SU-DHL-6 (cell line): ENCODE measurements around the gene NTRK3.

Source experiments
- H2AFZ ChIP-seq: fragments of 200-600 bp; sonication (generic); 2 replicates; pipeline ENCODE4 v1.6.1; 2014; ENCODE audit warnings: low read depth, mild to moderate bottlenecking, moderate library complexity, mixed read lengths, antibody characterized with exemption, low read length; ENCODE audit not compliant: severe bottlenecking
- H3F3A ChIP-seq: fragments of 200-600 bp; shearing (Covaris generic); 2 replicates; pipeline ENCODE4 v1.6.0; 2016; ENCODE audit warnings: antibody characterized with exemption, mild to moderate bottlenecking; ENCODE audit not compliant: insufficient read depth
- H3K27ac ChIP-seq: fragments of 200-600 bp; sonication (generic); 2 replicates; pipeline ENCODE4 v1.5.1; 2016; ENCODE audit warnings: low read depth, mild to moderate bottlenecking, low read length, moderate library complexity, mixed read lengths
- H3K27me3 ChIP-seq: fragments of 200-600 bp; sonication (generic), shearing (Covaris generic); 2 replicates; pipeline ENCODE4 v1.6.0; 2014; ENCODE audit warnings: mild to moderate bottlenecking, low read length
- H3K36me3 ChIP-seq: fragments of 200-600 bp; sonication (generic); 2 replicates; pipeline ENCODE4 v1.6.1; 2014; ENCODE audit warnings: mild to moderate bottlenecking, low read length, mixed read lengths
- H3K4me2 ChIP-seq: fragments of 300-600, 200-600 bp; shearing (Covaris generic), sonication (generic); 2 replicates; pipeline ENCODE4 v1.6.0; 2014; ENCODE audit warnings: low read length, low read depth, mild to moderate bottlenecking; ENCODE audit not compliant: poor library complexity, severe bottlenecking
- H3K4me3 ChIP-seq: fragments of 200-600 bp; sonication (generic); 2 replicates; pipeline ENCODE4 v1.5.1; 2014; ENCODE audit warnings: antibody characterized with exemption, low read length, mild to moderate bottlenecking, mixed read lengths; ENCODE audit not compliant: insufficient read depth, poor library complexity, severe bottlenecking
- H3K79me2 ChIP-seq: fragments of 200-600 bp; sonication (generic); 2 replicates; pipeline ENCODE4 v1.6.1; 2014; ENCODE audit warnings: mild to moderate bottlenecking, low read length, moderate library complexity; ENCODE audit not compliant: insufficient read depth
- H3K9ac ChIP-seq: fragments of 200-600 bp; sonication (generic); 2 replicates; pipeline ENCODE4 v1.7.0; 2014; ENCODE audit warnings: mild to moderate bottlenecking, low read length
- H3K9me2 ChIP-seq: fragments of 200-600 bp; sonication (generic); replicated peaks from 2 replicates; pipeline ENCODE4 v1.6.1; 2014; ENCODE audit warnings: low read length; ENCODE audit not compliant: insufficient read depth
- H3K9me3 ChIP-seq: fragments of 200-600 bp; sonication (generic); 2 replicates; pipeline ENCODE4 v1.6.1; 2014; ENCODE audit warnings: low read length, mixed read lengths; ENCODE audit not compliant: insufficient read depth
- H4K20me1 ChIP-seq: fragments of 200-600 bp; sonication (generic); 2 replicates; pipeline ENCODE4 v1.6.1; 2014; ENCODE audit warnings: low read depth, mild to moderate bottlenecking, antibody characterized with exemption, low read length, moderate library complexity, mixed read lengths
- EZH2phosphoT487 ChIP-seq: fragments of 200-600 bp; sonication (generic), shearing (Covaris generic); conservative IDR thresholded peaks from 2 replicates; pipeline ENCODE4 v1.6.1; 2018; ENCODE audit warnings: mild to moderate bottlenecking, antibody characterized with exemption, low read length, moderate library complexity, mixed read lengths
- TF ChIP-seq, protein P1 (sequence below): fragments of 200-600 bp; sonication (generic); IDR thresholded peaks from one replicate; pipeline ENCODE4 v1.5.1; 2017; ENCODE audit warnings: antibody characterized with exemption, mild to moderate bottlenecking, low read length, moderate library complexity; ENCODE audit not compliant: insufficient read depth, poor library complexity, severe bottlenecking

Gene NTRK3

DNA sequence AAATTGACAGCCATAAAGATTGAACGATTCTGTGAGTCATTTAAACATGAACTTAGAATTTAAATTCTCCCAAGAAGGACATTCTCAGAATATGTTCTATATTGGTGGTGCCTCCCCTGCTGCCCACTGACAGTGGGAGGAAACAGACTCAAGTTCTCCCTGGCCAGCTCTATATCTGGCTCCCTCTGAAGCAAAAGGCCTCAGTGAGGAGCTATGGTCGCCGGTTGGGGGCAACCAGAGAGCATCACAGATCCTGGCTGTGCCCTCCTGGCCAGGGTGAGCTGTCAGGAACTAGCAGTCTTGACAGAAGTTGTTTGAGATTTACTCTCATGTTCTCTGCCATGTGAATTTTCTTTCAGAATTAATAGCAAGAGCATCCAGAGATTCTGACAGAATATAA, 285.5 kb downstream of the NTRK3 start:
- Histone ChIP-seq H3K9ac (no peak overlapping the region), H3K27me3 (no peaks in the 10 kb centered on the region)
- TF ChIP-seq EZH2phosphoT487, result no peak
- TF ChIP-seq, protein P1, sequence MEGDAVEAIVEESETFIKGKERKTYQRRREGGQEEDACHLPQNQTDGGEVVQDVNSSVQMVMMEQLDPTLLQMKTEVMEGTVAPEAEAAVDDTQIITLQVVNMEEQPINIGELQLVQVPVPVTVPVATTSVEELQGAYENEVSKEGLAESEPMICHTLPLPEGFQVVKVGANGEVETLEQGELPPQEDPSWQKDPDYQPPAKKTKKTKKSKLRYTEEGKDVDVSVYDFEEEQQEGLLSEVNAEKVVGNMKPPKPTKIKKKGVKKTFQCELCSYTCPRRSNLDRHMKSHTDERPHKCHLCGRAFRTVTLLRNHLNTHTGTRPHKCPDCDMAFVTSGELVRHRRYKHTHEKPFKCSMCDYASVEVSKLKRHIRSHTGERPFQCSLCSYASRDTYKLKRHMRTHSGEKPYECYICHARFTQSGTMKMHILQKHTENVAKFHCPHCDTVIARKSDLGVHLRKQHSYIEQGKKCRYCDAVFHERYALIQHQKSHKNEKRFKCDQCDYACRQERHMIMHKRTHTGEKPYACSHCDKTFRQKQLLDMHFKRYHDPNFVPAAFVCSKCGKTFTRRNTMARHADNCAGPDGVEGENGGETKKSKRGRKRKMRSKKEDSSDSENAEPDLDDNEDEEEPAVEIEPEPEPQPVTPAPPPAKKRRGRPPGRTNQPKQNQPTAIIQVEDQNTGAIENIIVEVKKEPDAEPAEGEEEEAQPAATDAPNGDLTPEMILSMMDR, result no peak

GRCh38 chr15:87967951-87968350, 288.6 kb downstream of the NTRK3 start:
- no peaks in the 10 kb centered on the region for H3K27me3 ChIP-seq
- no peak overlapping the region for H3K9ac ChIP-seq
- TF ChIP-seq, protein P1, result no peak
- TF ChIP-seq EZH2phosphoT487, result no peak
- H4K20me1 ChIP-seq, result no peaks in the 10 kb centered on the region
- no peaks in the 10 kb centered on the region for H3K9me3 ChIP-seq
- no peak overlapping the region for H3K4me3 ChIP-seq
- no peak overlapping the region for H3K4me2 ChIP-seq
- H3K36me3 ChIP-seq, result no peaks in the 10 kb centered on the region
- no peaks in the 10 kb centered on the region for H3F3A ChIP-seq
- no peak overlapping the region for H3K27ac ChIP-seq
- H3K9me2 ChIP-seq, result no peaks in the 10 kb centered on the region
- no peaks in the 10 kb centered on the region for H3K79me2 ChIP-seq
- H2AFZ ChIP-seq, result no peak overlapping the region

More for the DNA sequence above, 285.5 kb downstream of the NTRK3 start:
- H3K4me2 ChIP-seq, result no peak overlapping the region
- H2AFZ ChIP-seq, result no peak overlapping the region
- no peaks in the 10 kb centered on the region for H3K79me2 ChIP-seq
- no peaks in the 10 kb centered on the region for H4K20me1 ChIP-seq
- H3K9me3 ChIP-seq, result no peaks in the 10 kb centered on the region
- H3K9me2 ChIP-seq, result no peaks in the 10 kb centered on the region
- H3K4me3 ChIP-seq, result no peak overlapping the region
- H3K36me3 ChIP-seq, result no peaks in the 10 kb centered on the region
- H3F3A ChIP-seq, result no peaks in the 10 kb centered on the region
- no peak overlapping the region for H3K27ac ChIP-seq

DNA sequence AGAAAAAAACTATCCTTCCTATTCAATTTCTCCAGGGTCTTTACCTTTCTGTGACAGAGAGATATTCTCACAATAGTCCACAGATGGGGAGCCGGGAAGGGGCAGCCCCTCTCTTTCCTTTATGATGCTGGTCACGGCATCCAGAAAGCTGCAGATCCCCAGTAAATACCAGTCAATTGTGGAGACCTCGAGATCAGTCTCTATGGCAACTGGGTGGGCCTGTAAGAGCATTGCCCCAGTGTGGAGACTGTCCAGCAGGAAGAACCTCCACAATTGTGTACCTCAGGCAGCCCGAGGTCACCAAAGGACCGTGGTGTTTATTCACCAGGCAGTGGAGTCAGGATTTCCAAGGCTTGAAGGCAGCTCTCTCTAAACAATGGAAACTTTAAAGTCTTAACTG, 291.2 kb downstream of the NTRK3 start:
- Histone ChIP-seq H3K4me2 (no peak overlapping the region), H3K27me3 (no peaks in the 10 kb centered on the region), H3K27ac (no peak overlapping the region), H3K9me2 (no peaks in the 10 kb centered on the region), H3K9ac (no peak overlapping the region), H3K4me3 (no peak overlapping the region), H4K20me1 (no peaks in the 10 kb centered on the region), H3K9me3 (no peaks in the 10 kb centered on the region), H3F3A (no peaks in the 10 kb centered on the region), H3K36me3 (no peaks in the 10 kb centered on the region), H2AFZ (no peak overlapping the region), H3K79me2 (no peaks in the 10 kb centered on the region)
- no peak for TF ChIP-seq EZH2phosphoT487
- TF ChIP-seq, protein P1, result no peak
